Measurements from ENCODE around the gene PDCD1LG2. TPM values are rescaled to one million over a fixed set of nuclear protein-coding genes. Genes with fewer than 3 reads are reported as not detected.

Gene PDCD1LG2
- total RNA-seq, 1 experiment from 2014 or later: not detected

DNA sequence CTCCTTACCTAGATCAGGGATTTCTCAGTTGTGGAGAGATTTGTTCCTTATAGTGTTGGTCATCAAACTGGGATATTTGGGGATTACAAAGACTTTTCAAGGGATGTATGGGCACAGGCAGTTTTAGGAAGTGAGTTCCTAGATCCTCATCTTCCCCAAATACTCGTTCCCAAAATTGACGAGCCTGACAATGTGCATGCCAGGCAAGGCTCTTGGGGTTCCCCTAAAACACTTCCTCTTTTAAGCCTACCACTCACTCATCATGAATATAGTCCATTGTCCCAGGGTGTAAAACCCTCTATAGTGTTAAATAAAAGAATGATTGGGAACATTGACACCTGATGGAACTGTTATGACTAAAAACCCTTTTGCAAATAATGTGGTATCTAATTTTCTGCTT, 26.4 kb downstream of the PDCD1LG2 start:
- Histone ChIP-seq H3T11ph (ENCODE audit: low read length) (no peak overlapping the region), H2BK15ac (ENCODE audit: low read depth, low read length) (no peak overlapping the region), H4K5ac (ENCODE audit: insufficient read length, low read depth, low read length) (no peak overlapping the region), H4K8ac (replicated peaks; ENCODE audit: insufficient read length, low read depth, low read length) (no peak overlapping the region), H2BK5ac (ENCODE audit: insufficient read length, low read length) (no peak overlapping the region), H2BK20ac (ENCODE audit: low read depth, low read length, poor library complexity, severe bottlenecking) (no peak overlapping the region), H3K27me3 (ENCODE audit: insufficient read depth, low read length) (no peaks in the 10 kb centered on the region), H3K27ac (ENCODE audit: insufficient read length, low read depth, low read length) (no peak overlapping the region), H3K14ac (ENCODE audit: insufficient read depth, low read length) (no peak overlapping the region), H3K4ac (ENCODE audit: low read depth, low read length) (no peak overlapping the region), H2AFZ (ENCODE audit: low read length) (no peak overlapping the region), H3K23ac (ENCODE audit: insufficient read length, low read depth, low read length) (no peak overlapping the region), H3K4me2 (ENCODE audit: insufficient read depth, insufficient read length, low read length) (no peak overlapping the region), H2BK12ac (ENCODE audit: insufficient read length, low read depth, low read length) (no peak overlapping the region), H2BK120ac (ENCODE audit: low read depth, low read length, poor library complexity, severe bottlenecking) (no peak overlapping the region), H3K56ac (ENCODE audit: insufficient read length, low read depth, low read length) (no peak overlapping the region), H3K9ac (ENCODE audit: extremely low read depth, insufficient read length, low read length) (no peak overlapping the region), H3K18ac (ENCODE audit: insufficient read length, low read depth, low read length) (no peak overlapping the region), H2AK5ac (ENCODE audit: insufficient read length, low read length) (no peak overlapping the region), H3K79me1 (ENCODE audit: insufficient read depth, low read depth, low read length, poor library complexity, severe bottlenecking) (no peaks in the 10 kb centered on the region), H3K23me2 (ENCODE audit: insufficient read length, low read depth, low read length, poor library complexity, severe bottlenecking) (no peaks in the 10 kb centered on the region), H4K91ac (ENCODE audit: insufficient read length, low read depth, low read length) (no peak overlapping the region), H3K4me1 (ENCODE audit: insufficient read depth, low read length) (no peaks in the 10 kb centered on the region), H3K79me2 (ENCODE audit: insufficient read depth, low read length) (no peaks in the 10 kb centered on the region), H4K20me1 (ENCODE audit: control insufficient read depth, insufficient read depth, insufficient read length) (no peaks in the 10 kb centered on the region), H3K9me3 (ENCODE audit: control insufficient read depth, low read depth, low read length) (no peaks in the 10 kb centered on the region)
- H3K4me1 Mint-ChIP-seq: peaks cover 3 to 4% of the 10 kb centered on the region in 2 experiments; a peak in 3 of 4 replicates
- H3K4me3 Mint-ChIP-seq: no peak overlapping the region
- WGBS (ENCODE audit: extremely low coverage, insufficient read length, low lambda C conversion rate): no CpG with 5 or more reads among the region's 2 CpGs
- TF ChIP-seq, protein P1, sequence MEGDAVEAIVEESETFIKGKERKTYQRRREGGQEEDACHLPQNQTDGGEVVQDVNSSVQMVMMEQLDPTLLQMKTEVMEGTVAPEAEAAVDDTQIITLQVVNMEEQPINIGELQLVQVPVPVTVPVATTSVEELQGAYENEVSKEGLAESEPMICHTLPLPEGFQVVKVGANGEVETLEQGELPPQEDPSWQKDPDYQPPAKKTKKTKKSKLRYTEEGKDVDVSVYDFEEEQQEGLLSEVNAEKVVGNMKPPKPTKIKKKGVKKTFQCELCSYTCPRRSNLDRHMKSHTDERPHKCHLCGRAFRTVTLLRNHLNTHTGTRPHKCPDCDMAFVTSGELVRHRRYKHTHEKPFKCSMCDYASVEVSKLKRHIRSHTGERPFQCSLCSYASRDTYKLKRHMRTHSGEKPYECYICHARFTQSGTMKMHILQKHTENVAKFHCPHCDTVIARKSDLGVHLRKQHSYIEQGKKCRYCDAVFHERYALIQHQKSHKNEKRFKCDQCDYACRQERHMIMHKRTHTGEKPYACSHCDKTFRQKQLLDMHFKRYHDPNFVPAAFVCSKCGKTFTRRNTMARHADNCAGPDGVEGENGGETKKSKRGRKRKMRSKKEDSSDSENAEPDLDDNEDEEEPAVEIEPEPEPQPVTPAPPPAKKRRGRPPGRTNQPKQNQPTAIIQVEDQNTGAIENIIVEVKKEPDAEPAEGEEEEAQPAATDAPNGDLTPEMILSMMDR (conservative IDR thresholded peaks at IDR 0.05): no peak
- H3K27ac Mint-ChIP-seq: no peak overlapping the region
- no peak for DNase-seq
- no peaks in the 10 kb centered on the region for H3K27me3 Mint-ChIP-seq (ENCODE audit: low read depth)
- H3K9me3 Mint-ChIP-seq: no peaks in the 10 kb centered on the region
- no peaks in the 10 kb centered on the region for H3K36me3 Mint-ChIP-seq (ENCODE audit: insufficient read depth in 1 of 3, low read depth in 3 of 3)
